DMS114 treated with DMSO at 0.1 percent for 48 hours (cell line): ENCODE data around the gene ABCA8.
"Not testable (repeated sequence)": the region's sequence is repeated elsewhere in the genome, so short reads cannot be mapped to it uniquely, and the experiment has no call there.

ENCODE experiments used
- DNase-seq: peaks from one replicate; lab custom pipeline; 2025; ENCODE audit not compliant: unreplicated experiment; lab: John Stamatoyannopoulos, UW

The ABCA8 gene, protein sequence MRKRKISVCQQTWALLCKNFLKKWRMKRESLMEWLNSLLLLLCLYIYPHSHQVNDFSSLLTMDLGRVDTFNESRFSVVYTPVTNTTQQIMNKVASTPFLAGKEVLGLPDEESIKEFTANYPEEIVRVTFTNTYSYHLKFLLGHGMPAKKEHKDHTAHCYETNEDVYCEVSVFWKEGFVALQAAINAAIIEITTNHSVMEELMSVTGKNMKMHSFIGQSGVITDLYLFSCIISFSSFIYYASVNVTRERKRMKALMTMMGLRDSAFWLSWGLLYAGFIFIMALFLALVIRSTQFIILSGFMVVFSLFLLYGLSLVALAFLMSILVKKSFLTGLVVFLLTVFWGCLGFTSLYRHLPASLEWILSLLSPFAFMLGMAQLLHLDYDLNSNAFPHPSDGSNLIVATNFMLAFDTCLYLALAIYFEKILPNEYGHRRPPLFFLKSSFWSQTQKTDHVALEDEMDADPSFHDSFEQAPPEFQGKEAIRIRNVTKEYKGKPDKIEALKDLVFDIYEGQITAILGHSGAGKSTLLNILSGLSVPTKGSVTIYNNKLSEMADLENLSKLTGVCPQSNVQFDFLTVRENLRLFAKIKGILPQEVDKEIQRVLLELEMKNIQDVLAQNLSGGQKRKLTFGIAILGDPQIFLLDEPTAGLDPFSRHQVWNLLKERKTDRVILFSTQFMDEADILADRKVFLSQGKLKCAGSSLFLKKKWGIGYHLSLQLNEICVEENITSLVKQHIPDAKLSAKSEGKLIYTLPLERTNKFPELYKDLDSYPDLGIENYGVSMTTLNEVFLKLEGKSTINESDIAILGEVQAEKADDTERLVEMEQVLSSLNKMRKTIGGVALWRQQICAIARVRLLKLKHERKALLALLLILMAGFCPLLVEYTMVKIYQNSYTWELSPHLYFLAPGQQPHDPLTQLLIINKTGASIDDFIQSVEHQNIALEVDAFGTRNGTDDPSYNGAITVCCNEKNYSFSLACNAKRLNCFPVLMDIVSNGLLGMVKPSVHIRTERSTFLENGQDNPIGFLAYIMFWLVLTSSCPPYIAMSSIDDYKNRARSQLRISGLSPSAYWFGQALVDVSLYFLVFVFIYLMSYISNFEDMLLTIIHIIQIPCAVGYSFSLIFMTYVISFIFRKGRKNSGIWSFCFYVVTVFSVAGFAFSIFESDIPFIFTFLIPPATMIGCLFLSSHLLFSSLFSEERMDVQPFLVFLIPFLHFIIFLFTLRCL (N-terminal part only)

DNA sequence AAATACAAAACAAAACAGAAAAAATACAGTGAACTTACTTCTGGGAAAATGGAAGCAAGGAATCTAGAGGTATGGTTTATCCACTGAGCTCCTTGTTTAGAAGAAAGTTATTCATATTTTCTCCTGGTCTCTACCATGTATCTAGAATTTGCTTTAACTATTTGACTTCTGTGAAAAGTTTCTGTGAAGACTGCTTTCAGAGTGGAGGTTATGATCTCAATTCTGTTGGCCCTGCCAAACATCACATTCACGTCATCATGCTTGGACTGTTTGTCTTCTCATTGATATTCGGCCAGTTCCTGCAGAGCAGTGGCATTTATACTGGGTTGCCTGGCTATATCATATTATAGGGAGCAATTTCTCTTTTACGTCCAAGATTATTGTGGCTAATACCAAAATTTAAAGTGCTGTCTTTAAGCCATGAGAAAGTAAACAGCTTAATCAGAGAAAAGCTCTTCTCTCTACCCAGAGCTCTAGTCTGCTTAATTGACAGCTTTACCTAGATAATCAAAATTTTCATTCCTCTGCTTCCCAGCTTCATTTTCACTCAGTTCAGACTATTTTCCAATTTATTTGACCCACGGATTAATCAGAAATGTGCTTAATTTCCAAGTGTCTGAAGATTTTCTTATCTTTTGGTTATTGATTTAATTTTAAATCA, at the start of gene ABCA8:
TSS of gene ABCA8 (minus strand) at position 212 of the 661 bp plus-strand sequence. CDS start 13,358 bp downstream, outside the sequence.
- DNase-seq = no peak

DNA sequence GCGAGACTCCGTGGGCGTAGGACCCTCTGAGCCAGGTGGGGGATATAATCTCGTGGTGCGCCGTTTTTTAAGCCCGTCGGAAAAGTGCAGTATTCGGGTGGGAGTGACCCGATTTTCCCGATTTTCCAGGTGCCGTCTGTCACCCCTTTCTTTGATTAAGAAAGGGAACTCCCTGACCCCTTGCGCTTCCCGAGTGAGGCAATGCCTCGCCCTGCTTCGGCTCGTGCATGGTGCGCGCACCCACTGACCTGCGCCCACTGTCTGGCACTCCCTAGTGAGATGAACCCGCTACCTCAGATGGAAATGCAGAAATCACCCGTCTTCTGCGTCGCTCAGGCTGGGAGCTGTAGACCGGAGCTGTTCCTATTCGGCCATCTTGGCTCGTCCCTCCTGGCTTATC, 49.6 kb upstream of the ABCA8 start:
- DNase-seq = not testable (repeated sequence)

DNA sequence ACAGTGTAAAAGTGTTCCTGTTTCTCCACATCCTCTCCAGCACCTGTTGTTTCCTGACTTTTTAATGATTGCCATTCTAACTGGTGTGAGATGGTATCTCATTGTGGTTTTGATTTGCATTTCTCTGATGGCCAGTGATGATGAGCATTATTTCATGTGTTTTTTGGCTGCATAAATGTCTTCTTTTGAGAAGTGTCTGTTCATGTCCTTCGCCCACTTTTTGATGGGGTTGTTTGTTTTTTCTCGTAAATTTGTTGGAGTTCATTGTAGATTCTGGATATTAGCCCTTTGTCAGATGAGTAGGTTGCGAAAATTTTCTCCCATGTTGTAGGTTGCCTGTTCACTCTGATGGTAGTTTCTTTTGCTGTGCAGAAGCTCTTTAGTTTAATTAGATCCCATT, 44.6 kb upstream of the ABCA8 start:
- not testable (repeated sequence) for DNase-seq

DNA sequence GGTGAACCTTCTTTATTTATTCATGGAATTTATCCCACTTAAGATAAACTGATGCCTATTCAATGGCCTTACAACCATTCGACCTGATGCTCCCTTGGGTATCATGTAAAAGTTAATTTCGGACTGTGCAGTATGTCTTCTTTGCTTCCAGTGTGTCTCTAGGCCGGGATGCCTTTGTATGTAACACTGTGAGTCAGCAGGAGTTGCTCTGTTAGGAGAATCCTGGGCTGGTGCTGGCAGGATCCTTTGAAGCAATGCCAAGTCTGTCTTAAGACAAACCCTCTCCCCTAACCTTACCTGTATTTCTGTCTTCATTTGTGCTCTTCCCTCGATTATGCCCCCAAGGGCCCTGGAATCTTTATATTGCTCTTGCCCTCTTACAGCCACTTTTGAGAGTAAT, 37.9 kb upstream of the ABCA8 start:
- DNase-seq = no peak

DNA sequence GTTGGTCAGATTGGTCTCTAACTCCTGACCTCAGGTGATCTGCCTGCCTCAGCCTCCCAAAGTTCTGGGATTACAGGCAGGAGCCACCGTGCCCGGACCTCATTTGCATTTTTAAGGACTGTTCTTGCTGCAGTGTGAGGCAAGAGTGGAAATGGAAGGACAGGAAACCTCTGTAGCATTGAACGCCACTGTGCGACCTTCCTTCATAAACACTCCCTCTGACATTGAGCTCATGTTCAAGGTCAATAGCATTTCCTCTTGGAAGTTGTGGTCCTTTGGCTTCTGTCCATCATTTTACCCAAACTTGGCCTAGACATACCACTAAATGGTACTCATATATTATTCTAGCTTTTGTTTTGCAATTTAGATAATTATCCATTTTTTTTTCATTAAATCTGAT, 32.8 kb upstream of the ABCA8 start:
- DNase-seq = no peak

DNA sequence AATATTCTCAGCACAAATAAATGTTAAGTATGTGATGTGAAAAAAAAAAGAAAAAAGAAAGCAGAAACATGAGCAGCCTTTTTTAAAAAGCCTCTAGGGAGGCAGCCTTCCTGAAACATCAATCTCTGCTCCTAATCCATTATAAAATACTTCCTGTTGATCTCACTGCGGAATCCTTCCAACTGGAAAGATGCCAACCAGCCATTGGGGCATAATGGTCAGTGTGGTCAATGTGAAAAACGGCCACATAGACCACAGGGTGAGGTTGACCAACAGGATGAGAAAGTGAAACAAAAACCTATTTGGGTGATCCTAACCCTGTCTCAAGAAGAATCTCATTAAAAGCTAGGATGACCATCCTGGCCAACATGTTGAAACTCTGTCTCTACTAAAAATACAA, 26.1 kb upstream of the ABCA8 start:
- no peak for DNase-seq

DNA sequence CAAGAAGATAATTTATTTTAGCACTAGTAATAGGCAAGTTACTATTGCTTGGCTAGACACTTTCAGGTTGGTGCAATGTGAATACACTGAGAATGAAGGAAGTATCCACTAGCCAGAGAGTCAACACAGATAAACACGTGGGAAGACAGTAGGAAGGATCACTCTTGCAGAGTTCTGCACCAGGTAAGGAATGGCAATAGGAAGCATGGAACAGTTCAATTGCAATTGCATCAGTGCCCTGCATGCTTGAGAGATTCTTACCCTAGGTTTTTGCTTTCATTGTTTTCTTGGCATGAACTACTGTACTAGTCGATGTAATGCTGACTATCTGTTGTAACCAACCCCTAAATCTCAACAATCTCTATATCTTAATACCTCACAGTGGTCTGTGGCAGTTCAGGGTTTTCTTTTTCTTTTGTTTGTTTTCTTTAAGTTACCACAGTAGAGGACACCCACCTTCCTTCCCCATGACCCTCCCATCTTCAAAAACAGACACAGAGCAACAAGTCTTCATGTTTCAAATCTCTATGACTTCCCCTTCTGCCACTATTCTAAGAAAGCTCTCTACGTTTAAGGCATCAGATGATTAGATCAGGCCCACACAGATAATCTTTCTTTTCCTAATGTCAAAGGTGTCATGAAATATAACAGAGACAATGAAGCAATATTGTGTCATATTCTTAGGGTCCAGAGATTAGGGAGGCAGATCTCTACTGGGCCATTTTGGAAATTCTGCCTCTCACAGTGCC, 18.1 kb upstream of the ABCA8 start:
- DNase-seq = no peak

DNA sequence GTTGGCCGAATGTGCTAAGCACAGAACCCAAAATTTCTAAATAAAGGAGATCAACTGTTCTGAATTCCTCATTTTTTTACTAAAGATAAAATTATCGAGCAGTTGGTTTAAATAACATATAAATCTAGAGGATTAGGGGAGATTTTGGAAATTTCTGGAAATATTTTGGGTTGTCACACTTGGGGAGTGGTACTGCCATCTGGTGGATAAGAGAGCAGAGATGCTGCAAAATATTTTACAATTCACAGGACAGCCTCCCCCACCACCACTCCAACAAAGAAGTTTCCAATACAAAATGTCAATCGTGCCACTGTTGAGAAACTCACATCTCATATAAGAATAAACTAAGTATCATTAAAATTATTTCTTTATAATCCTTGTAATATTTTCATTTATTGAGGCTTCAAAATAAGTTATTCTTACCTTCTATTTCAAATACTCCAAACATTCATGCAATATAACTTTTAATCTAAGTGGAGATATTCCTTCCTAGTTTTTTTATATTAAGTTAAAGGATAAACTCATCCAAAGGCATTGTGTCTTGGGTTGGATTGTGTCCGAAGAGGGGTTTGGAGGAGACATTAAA, 17.0 kb upstream of the ABCA8 start:
- no peak for DNase-seq

DNA sequence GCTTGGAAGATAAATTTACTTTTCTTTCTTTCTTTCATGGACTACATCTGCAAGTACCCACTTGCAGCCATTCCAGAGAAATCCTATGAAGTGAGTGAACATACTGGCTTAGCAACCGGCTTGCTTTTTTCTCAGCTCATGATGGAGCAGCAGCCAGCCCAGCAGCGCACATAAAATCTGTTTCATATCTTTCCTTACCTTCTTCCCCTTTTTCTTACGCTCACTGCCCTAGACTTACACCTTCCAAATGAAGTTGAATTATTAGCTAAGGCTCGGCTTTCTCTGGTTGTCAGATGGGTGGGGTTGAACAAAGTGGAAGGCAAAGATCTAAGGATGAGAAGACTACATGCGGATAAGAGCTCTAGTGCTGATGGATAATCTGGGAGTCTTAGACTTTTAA, 13.9 kb upstream of the ABCA8 start:
- no peak for DNase-seq

DNA sequence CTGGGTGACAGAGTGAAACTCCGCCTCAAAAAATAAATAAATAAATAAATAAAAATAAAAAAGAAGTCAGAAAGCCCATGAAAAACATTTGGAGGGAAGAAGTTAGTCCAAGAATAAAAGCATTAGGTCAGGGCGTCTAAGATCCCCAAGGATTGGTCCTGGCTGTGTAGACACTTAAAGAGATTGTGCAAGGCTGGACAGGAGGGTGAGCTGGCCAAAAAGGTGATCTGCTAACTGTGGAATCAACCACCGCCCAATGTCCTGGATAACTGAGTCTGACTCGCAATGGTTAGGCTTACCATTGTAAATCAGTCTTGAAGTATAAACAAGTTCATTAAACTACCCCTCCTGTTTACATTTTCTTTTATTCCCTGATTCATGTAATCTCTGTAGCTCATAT, 8.8 kb upstream of the ABCA8 start:
- DNase-seq = no peak

DNA sequence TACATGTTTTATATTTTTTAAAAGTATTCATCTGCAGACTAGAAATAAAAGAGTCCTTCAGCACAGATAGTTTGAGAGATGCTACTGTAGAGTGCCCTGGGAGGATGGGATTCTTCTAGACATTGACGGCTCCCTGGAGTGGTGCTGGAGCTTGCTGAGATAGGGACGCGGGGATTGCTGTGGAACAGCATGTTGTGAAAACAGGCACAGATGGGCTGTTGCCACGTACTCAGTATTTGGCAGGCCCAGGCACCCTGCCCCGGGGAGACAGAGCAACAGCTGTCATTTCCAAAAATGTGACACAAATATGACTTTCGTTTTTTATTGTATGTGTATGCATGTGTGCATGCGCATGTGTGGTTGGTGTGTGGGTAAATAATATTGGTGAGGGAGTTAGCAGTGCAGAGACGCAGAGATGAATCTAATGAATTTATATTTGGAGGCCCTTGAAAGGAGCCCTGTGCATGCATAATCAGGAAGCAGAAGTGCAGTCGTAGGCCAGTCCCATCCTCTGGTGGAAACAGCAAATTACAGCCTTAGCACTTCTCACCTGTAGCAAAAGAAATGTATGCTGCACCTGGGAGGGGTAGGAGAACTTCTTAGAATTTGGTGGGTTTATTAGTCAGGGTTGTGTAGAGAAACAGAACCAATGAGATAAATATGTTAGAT, 6.2 kb upstream of the ABCA8 start:
- no peak for DNase-seq

DNA sequence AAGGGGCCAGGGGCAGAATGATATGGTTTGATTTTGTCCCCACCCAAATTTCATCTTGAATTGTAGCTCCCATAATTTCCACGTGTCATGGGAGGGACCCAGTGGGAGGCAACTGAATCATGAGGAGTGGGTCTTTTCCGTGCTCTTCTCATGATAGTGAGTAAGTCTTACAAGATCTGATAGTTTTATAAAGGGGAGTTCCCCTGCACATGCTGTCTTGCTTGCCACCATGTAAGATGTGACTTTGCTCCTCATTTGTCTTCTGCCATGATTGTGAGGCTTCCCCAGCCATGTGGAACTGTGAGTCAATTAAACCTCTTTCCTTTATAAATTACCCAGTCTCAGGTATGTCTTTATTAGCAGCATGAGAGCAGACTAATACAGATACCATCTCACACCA, 3.9 kb upstream of the ABCA8 start:
- DNase-seq = not testable (repeated sequence)

DNA sequence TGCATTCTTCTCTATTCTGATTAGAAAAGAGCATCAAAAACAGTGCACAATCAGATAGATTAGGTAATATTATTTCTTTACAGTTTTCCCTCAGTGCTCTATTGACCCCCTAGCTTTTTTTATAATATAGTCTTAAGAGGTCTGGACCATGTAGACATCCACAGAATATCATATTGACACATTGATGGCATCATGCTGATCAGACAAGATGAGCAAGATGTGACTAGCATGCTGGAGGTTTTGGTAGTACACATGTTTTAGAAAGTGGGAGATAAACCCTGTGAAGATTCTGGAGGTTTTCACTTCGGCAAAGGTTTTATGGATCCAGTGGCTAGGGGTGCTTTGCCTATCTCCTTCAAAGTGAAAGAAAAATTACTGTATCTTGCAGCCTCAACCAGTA, 2.8 kb upstream of the ABCA8 start:
- no peak for DNase-seq

DNA sequence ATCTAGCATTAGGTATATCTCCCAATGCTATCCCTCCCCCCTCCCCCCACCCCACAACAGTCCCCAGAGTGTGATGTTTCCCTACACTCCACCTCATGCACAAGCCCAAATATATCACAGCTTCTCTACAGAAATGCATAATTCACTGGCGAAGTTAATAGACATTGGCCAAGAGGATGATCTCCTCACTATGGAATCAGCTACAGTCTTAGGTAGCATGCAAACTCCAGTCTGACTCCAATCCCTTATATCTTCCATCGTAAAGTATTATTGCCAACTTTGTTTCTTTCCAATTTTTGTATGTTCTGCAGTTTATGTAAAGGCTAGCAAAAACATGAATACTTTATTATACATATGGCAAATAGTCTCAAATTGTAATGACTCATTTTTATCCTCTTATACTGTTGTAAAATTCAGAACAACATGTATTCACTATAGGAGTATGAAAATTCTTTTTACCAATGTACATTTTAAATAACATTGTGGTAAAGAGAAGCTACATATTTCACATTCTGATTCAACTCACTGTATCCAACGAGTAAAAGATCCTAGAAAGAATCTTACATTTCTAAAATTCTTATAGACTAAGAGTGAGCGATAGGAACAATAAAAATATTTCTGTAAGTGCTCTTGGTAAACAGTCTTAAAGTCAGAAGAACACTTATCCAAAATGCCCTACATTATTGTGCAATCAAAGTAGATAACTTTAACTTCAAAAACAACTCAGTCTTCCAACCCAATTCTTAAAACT, 871 bp downstream of the ABCA8 start:
- no peak for DNase-seq

DNA sequence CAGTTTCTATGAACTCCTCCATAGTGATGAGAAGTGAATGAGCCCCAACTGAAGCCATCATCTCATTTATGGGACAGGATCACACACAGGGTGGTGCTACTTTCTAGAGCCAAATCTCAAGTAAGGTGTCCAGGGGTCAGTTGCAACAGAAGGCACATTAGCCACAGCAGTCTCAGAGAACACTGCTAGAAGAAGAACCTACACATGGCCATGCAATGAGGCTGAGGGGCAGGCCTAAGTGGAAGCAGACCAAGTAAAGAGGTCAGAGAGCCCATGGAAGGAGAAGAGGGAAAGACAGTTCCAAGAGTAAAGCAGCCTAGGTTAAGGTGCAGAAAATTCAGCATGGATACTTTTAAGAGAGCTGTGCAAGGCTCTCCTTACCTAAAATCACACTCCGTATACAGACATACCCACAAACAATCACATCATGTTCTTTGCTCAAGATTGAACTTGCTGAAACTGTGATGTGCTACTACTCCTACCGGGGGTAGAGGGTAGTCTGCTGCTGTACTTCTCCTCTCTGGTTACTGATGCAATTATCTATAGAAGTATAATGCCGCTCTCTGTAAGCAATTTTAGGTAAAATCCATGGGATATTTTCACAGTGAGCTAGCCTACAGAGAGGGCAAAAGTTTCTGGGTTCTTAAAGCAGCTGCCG, 1.7 kb downstream of the ABCA8 start:
- no peak for DNase-seq

DNA sequence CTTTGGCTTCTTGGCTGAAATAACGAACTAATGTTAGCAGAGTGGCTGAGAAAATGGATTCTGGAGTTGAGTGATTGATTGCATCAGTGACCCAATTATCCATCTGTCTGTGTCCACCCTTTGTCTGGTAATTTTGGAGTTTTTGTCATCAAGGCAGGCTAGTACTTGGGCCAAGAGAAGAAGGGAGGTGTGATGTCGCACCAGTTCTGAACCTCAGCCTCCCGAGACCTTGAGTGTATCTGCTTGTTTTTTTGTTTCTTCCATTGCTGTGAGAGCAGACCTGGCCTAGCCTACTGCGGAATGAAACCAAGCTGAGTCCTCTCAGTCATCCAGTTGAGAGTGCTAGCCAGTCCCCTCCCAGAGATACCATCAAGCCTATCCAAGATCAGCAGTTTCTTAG, 4.5 kb downstream of the ABCA8 start:
- DNase-seq = no peak

DNA sequence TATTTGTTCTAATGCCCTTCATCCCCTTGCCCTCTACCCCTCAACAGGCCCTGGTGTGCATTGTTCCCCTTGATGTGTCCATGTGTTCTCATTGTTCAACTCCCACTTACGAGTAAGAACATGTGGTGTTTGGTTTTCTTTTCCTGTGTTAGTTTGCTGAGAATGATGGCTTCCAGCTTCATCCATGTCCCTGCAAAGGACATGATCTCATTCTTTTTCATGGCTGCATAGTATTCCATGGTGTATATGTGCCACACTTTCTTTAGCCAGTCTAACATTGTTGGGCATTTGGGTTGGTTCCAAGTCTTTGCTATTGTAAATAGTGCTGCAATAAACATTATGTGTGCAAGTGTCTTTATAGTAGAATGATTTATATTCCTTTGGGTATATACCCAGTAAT, 7.3 kb downstream of the ABCA8 start:
- not testable (repeated sequence) for DNase-seq

DNA sequence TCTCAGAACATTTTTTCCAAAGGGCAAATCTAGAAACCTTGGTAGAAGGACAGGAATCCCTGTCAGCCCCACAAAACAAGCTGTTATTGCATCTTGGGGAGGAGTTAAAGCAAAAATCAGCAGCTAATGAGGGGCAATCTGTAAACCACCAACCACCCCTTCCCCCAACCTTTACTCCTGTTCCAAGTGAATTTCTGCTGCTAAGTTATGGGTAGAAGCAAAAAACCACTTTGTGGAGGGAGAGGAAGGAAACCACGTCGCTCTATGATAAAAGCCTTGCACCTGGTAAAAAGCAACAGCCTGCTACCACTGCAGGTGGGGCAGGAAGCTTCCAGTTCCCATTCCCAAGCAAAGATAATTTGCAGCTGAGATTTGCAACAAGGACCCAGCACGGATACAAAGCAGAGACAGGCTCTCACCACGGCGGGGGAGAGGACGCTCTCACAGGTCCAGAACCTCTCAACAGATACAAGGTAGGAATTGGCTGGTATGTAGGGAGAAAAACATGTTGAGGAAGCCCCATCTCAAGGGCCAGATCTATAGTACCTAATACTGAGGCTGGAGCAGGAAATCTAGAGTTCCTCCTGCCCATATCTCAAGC, 10.7 kb downstream of the ABCA8 start:
- DNase-seq = no peak
